NCI-H774 (cell line): ENCODE data around the gene RNF40.
A peak's percentile ranks its signal among the peaks of the same experiment; 100 is the strongest.

Source experiments
- DNase-seq: peaks from one replicate; lab custom pipeline; 2025; lab: John Stamatoyannopoulos, UW

RNF40 gene

DNA sequence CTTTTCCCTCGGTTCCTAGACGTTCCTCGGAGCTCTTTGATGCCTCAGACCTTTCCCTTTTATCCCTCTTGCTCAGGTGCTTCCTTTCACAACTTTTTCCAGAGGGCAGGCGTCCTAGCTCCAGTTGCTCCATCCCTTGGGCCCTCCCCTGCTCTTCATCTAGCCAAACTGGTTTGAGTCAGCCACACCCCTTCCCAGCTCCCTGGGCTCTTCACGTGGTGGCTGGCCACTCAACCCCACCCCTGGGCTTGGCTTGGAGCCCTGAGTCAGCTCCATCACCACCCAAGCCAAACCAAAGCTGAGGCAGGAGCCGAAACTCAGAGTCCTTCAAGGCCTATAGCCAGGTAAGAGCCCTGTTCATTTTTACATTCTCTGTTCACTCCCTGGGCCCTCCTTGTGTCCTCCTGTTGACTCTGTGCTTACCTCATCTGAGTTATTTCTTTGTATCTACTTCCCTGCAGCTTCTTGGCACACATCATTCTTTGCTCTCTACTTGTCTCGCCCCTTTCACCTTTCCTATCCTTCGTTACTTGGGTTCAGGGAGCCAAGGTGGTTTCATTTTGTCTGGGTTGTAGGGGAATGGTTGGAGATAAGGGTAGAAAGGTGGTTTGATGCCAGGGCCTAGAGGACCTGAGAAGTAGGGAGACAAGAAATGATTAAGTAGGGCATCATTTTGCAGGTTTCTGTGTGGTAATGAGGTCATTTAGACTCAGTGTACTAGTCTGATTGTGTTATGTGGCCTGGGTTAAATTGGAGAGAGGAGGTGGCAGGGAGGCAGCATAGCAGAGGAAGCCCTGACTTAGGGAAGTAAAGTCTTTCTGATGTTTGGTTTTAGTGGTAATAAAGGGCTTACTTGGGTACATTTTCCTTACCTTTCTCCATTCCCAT is 21.5 kb upstream of the RNF40 start:
- DNase-seq: peak; percentile 33

GRCh38 chr16:30741461-30741914 is 20.6 kb upstream of the RNF40 start:
- DNase-seq: no peak

- no peak for DNase-seq
These were observed 18.4 kb upstream of the RNF40 start for GRCh38 chr16:30743716-30744115.

DNA sequence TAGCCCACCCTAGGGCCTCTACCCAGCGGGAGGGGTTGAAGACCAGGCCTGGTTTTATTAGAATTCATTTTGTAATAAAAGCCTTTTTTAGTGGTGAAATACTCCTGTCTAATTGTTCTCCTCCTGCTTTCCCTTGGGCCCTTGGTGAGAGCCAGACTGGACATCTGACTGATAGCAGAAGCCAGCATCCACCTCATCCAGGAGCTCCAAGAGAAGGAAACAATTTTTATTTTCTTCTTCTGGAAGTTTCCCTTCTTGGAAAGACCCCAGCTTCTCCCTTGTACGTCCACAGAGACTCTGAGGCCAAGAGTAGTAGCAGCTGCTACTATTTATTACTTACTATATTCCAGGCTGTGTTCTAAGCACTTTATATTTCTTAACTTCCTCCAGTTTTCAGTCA is 17.9 kb upstream of the RNF40 start:
- DNase-seq: no peak

DNA sequence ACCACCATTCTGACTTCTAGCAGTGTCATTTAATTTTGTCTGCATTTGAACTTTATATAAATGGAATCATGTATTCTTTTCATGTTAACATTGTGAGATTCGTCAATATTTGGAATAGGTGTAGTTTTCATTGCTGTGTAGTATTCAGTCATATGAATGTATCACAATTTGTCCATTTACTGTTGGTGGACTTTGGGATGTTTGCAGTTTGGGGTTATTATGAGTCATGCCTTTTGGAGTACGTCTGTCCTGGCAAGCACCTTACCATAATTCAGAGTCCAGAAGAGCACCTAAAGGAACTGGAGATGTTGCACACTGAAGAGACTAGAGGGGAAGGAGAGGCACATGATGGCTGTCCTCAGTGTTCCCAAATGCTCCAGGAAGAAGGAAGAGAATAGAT is 17.0 kb upstream of the RNF40 start:
- no peak for DNase-seq

DNA sequence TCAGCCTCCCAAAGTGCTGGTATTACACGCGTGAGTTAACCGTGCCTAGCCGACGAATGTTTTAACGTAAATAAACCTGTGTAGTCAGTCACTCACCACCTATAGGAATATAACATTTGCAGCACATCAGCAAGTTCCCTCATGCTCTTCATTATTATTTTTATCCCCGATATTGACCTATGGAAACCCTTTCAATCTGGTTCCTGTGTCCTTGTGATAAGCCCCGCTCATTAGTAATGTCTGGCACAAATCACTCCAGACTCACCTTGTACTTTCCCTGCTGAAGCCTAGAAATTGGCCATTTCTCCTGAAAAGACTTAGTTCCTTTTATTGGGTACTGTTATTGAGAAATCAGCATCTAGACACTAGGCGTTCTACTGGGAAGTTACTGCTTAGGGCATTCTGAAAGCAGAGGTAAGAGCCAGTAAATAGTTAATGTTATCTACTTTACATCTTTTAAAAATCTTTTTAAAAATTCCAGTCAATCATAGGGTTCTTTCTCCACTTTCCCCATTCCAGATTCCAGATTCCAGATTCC is 15.4 kb upstream of the RNF40 start:
- no peak for DNase-seq

DNA sequence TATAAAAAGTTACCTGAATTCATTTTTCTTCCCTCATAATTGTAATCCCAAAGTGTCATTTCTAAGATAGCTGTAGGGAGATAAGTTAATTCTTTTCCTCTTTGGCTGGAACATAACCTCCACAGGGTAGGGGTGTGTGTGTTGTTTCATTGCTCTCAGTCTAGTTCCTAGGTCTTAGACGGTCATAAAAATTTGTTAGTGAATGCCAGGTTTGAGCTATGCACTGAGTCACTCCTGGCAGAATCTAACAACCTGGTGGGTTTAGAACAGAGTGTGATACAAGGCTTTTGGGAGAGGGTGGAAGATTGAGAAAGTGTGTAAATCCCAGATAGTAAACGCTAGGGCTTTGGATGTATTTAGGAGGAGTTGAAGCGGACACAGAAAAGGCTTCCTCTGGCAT is 14.8 kb upstream of the RNF40 start:
- DNase-seq: no peak

- peak; percentile 99 for DNase-seq
These were observed 14.1 kb upstream of the RNF40 start, which contains the start of gene PHKG2 for GRCh38 chr16:30747799-30748633. PHKG2 (plus strand) TSS chr16:30748425; CDS start chr16:30748821, 396 bp downstream.

DNA sequence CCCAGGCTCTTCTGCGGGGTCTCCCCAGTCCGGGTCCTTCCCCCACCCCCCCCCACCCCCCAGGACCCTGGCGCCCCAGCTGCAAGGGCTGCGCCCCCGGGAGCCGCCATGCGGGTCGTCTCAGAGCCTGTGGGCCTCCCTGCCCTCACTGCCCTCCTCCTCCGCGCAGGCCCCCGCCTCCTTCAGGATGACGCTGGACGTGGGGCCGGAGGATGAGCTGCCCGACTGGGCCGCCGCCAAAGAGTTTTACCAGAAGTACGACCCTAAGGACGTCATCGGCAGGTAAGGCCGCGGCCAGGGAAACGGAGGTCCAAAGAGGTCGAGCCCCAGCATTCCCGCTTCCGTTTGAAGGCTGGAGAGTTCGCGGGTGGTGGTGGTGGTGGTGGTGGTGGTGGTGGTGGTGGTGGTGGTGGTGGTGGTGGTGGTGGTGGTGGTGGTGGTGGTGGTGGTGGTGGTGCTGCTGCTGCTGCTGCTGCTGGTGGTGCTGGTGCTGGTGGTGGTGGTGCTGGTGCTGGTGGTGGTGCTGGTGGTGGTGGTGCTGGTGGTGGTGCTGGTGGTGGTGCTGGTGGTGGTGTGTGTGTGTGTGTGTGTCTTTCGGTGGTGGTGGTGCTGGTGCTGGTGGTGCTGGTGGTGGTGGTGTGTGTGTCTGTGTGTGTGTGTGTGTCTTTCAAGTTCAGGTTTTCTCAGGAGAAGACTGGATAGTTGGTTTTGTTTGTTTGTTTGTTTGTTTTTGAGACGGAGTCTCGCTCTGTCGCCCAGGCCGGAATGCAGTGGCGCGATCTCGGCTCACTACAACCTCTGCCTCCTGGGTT is 13.3 kb upstream of the RNF40 start:
- DNase-seq: no peak

DNA sequence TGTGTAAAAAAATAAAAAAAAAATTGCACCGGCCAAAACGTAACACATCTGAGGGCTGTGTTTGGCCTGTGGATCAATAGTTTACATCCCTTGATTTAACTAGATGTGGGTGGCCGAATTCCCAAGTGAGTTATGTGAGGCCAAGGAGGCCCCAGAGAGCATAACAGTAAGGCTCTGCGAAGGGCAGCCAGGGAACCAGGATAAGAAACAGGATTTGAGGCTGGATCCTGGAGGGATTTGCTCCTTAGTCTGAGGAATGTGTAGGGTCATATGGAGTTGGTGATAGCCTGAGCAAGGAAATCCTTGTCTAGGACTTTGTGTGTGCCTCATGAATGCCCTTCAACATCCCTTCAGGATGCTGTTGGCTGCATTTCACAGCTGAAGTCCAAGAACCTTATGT is 11.9 kb upstream of the RNF40 start:
- no peak for DNase-seq

DNA sequence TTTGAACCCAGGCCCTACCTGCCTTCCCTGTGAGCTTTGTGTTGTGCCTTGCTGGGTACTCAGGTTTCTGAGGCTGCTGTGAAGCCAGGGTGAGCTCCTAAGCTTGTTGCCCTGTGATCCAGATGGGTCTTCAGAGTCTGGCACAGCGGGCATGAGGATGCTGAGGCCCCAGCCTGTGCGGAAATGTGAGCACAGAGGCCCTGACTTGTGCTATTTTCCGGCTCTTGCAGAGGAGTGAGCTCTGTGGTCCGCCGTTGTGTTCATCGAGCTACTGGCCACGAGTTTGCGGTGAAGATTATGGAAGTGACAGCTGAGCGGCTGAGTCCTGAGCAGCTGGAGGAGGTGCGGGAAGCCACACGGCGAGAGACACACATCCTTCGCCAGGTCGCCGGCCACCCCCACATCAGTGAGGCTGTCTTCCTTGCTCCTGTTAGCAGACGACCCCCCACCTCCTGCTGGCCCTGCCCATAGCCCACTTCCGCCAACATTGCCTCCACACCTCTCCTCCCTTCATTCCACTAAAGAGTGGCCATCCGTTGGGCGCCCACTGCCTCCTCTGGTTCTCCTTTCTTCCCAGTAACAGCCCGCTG is 11.2 kb upstream of the RNF40 start:
- no peak for DNase-seq

GRCh38 chr16:30753596-30753995 is 8.5 kb upstream of the RNF40 start:
- no peak for DNase-seq

DNA sequence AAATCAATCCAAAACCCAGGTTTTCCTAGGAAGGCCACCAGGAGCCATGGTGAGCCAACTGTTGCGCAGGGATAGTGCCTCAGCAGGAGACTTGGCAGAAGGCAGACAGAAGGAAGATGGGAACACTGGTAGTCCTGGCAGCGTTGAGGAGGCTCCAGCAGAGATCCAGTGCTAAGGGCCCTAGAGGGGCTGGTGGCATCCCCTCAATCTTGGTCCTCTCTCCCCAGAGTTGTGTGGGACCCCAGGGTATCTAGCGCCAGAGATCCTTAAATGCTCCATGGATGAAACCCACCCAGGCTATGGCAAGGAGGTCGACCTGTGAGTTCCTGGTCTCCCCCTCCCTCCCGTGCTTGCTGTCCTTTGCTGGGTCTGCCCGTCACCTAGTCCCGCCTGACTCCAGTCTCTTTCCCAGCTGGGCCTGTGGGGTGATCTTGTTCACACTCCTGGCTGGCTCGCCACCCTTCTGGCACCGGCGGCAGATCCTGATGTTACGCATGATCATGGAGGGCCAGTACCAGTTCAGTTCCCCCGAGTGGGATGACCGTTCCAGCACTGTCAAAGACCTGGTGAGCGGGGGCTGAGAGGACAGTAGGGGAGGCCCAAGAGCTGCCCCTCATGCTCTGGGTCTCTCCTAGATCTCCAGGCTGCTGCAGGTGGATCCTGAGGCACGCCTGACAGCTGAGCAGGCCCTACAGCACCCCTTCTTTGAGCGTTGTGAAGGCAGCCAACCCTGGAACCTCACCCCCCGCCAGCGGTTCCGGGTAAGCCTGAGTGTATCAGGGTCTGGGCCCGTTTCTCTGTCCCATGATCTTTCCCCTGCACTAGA is 6.0 kb upstream of the RNF40 start:
- DNase-seq: no peak

GRCh38 chr16:30756781-30757100 is 5.4 kb upstream of the RNF40 start:
- DNase-seq: no peak

- no peak for DNase-seq
These were observed 4.8 kb upstream of the RNF40 start for GRCh38 chr16:30757316-30757715.

DNA sequence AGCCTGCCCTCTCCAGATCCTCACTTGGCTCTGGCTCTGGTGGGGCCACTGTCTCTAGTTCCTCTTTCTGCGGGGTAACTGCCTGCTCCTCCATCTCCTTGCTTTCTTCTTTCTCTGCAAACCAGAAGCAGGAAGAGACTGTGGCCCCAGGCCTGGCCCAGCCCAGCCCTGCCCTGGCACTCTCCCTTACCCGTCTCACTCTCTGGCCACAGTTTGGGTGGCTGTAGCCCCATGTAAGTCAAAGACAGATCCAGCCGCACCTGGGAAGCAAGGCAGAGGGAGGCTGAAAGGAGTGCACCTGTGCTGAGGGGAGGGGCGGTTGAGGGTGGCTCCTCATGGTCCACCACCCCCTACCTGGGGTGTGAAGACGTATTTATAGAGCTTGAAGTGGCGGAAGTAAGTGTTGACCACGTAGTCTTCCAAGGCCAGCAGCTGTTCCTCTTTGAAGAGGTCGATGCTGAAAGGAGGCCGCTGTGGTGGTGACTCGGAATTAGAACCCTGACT is 3.1 kb upstream of the RNF40 start:
- DNase-seq: no peak

DNA sequence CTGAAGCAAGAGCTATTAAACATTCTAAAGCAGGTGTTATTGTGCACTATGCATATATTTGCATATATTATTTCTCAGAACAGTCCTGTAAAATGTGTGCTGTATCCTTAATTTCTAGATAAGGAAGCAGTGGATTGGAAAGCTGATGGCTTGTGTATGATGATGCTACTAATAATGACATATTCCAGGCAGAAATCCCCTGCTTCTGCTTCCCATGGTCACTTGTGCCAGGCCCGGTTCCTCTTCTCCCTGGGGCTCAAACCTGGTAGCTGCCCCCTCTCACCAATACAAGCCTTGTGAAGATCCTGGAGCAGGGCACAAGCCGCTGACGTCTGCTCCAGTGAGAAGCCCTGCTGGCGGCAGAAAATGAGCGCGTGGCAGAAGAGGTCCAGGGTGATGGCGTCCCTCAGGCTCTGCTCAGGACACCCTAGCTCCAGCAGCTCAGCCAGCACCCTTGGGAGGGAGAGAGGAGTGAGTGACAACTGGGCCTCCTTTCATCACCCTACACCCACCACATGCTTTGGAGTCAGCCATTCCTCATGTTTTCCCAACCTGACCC is 2.0 kb upstream of the RNF40 start:
- DNase-seq: no peak

GRCh38 chr16:30760577-30761426 is 1.3 kb upstream of the RNF40 start:
- no peak for DNase-seq

GRCh38 chr16:30761427-30761927 is 645 bp upstream of the RNF40 start:
- DNase-seq: no peak
